Activated CD4-positive, alpha-beta T cell treated with anti-CD3 and anti-CD28 coated beads, Interleukin-2, amount 50 U/mL, for 1 hour (primary cell): ENCODE results near the gene TIMM23B.
"Not testable (repeated sequence)": the region's sequence is repeated elsewhere in the genome, so short reads cannot be mapped to it uniquely, and the experiment has no call there.

Experiments
- DNase-seq: peaks from one replicate; pipeline ENCODE4 v3.0.0-alpha.2; 2020

The TIMM23B gene

GRCh38 chr10:49941447-49942338, at the start of gene TIMM23B, which contains the start of gene PARG:
TIMM23B (plus strand) TSS chr10:49942053; CDS start chr10:49942195, 142 bp downstream.
PARG (minus strand) TSS chr10:49942027; CDS start chr10:49941725, 302 bp downstream.
- peak; percentile 74 for DNase-seq

- DNase-seq = not testable (repeated sequence)
These were observed 41.9 kb upstream of the TIMM23B start for GRCh38 chr10:49899999-49900398.

DNA sequence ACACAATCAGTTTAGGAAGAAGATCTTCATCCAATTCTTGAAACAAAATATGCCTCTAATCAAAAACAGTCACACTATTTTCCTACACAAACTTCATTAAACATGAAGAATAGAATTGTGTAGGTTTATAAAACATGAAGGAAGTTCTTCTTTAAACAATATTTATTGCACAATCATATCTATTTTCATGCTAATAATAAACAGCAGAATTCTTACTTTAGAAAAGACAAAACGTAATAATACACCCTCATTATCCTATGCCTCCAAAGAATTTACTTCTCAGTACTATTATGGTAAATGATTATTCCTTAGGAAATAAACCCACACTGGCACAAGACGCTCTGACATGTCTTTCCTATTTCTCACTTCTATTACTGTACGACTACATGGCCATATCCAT, 41.4 kb upstream of the TIMM23B start:
- DNase-seq = not testable (repeated sequence)

DNA sequence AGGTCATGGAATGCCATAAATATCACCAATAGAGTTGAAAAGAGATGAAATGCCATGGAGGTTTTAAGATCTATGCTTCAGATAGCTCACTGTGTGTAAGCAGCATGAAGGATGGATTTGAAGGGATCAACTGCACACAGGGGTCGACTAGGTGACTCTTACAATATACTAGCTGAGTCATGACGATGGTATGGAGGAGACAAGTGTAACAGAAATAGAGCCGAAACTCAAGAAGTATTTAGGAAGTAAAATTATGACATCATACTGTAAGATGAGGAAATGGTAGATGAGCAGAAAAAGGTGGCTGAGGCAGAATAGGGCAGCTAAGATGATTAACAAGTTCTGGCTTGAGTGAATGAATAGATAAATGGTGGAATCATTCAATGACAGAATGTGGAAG, 38.0 kb upstream of the TIMM23B start:
- DNase-seq = not testable (repeated sequence)

- not testable (repeated sequence) for DNase-seq
These were observed 33.4 kb upstream of the TIMM23B start for GRCh38 chr10:49908290-49909080.

GRCh38 chr10:49910295-49910694, 31.6 kb upstream of the TIMM23B start:
- DNase-seq = not testable (repeated sequence)

DNA sequence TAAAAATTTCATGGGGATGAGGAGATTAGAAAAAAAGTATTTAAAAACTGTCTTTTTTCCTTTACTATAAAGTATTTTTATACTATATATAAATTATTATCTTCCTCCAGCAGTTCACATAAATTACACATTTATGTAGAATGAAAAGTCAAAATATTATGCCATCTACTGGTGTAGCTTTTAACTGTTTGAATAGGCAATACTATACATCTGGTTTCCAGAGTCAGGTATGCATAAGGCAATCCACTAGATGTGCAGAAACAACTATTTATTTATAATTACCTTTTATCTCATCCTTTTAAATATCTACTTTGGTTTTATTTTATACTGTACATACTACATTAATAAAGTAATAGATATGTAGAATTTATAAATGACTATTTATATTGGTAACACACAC, 25.4 kb upstream of the TIMM23B start:
- not testable (repeated sequence) for DNase-seq

DNA sequence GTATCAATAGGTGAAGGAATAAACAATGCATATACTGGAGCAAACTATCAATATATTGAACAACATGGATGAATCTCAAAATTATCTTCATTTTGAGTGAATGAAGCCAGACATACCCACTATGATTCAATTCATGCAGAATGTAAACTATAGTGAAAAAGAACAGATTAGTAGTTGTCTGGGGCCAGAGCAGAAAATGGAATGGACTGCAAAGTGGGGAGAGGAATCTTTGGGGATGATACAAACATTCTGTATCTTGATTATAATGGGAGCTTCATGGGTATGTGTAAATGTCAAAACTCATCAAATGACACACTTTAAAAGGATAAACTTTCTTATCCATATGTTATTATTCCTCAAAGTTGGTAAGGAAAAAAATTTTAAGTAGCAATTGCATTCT, 23.9 kb upstream of the TIMM23B start:
- DNase-seq = not testable (repeated sequence)

DNA sequence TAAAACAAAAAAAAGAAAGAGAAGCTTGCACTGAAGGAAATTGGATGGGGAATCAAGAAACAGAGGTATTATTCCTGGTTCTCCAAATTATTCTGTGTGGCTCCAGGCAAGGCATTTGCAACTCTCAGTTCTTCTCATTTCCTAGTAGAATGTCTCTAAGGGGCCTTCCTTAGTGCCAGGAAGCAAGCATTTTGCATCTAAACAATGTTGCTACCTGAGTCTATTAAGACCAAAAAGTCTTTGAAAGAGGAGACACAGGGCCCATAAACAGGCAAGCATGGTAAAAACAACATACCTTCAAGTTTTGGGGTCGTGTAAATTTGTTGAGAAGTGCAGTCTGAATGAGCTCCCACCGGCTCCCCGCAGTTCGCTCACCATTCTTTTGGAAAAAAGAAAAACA, 19.8 kb upstream of the TIMM23B start:
- DNase-seq = not testable (repeated sequence)

DNA sequence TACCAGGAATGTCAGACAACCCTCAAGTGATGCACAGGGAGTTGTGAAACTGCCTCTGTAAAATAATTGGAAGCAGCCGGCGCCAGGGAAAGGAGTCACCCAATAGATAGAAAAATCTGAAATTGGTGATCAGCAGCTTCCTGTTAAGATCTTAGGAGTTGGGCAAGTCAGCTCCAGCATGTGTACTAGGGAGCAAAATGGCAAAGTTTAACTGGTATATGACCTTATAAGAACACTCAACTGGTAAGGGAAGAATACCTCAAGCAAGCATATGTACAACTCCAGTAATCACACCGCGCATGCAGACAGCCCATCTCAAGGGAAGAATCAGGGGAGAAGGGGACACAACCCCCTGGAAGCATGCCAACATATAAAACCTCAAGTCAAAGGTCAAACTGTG, 18.3 kb upstream of the TIMM23B start:
- not testable (repeated sequence) for DNase-seq

DNA sequence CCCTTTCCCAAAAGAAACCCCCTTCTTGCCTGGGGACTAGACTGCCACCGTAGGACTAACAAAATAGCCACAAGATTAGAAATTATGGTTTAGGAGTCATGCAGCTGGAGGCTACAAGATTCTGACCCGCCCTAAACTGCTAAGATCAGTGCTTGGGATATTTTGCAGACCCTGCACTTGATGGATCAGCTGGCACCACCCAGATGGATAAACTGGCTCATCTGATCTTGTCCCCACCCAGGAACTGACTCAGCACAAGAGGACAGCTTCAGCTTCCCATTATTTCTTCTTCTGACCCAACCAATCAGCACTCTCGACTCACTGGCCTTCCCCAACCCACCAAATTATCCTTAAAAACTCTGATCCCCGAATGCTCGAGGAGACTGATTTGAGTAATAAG, 10.6 kb upstream of the TIMM23B start:
- not testable (repeated sequence) for DNase-seq

GRCh38 chr10:49931959-49932728, 9.7 kb upstream of the TIMM23B start:
- not testable (repeated sequence) for DNase-seq

DNA sequence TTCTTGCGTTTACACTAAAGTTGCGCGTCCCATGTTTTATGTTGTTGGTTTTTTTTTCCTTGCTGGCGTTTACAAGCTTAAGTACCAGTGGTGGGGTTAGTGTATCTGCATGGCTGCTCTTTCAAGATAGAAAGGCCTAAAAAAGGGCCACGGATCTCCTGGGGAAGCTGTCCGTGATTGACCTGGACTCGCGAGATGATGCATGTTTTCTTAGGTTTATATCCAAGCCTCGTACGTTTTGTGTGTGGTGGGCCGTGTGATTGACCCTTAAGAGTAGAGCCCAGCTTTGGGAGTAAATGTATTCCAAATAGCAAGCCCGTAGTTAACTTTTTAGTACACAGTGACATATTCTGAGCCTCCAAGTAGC, 469 bp downstream of the TIMM23B start:
- not testable (repeated sequence) for DNase-seq

DNA sequence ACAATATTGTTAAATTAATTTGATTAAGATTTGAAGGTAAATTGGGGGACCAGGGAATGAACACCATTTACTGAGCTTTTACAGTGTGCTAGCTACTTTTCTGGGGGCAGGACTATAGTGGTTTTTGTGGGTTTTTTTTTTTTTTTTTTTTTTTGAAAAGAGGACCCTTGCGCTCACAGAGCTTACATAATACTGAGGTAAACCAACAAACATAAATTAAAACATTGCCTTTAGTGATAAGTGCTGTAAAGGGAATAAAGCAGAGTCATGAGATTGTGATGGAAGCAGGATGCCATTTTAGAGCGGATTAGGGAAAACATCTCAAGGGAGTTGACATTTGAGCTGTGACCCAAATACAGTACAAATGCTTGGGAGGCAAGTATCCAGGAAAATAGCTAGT, 1.8 kb downstream of the TIMM23B start:
- DNase-seq = not testable (repeated sequence)

GRCh38 chr10:49948142-49948541, 6.3 kb downstream of the TIMM23B start:
- not testable (repeated sequence) for DNase-seq

- DNase-seq = not testable (repeated sequence)
These were observed 6.9 kb downstream of the TIMM23B start for GRCh38 chr10:49948737-49949136.

DNA sequence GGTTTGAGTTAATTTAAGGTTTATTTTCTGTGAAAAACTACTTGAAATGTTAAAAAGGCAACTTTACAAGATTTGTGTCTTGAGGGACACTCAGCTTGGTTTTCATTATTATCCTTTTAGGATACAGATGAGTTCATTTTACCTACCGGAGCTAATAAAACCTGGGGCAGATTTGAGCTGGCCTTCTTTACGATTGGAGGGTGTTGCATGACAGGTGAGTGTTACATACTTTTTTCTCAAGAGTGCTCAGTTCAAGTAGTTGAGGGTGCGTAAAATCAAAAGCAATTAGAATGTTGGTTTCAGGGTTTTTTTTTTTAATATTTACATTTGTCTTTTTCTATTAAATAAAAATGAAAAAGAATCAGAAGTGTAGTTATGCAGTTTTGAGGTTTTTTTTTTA, 10.2 kb downstream of the TIMM23B start:
- not testable (repeated sequence) for DNase-seq

- not testable (repeated sequence) for DNase-seq
These were observed 11.3 kb downstream of the TIMM23B start for GRCh38 chr10:49953122-49953521.

GRCh38 chr10:49970331-49970857, 28.5 kb downstream of the TIMM23B start:
- DNase-seq = not testable (repeated sequence)

DNA sequence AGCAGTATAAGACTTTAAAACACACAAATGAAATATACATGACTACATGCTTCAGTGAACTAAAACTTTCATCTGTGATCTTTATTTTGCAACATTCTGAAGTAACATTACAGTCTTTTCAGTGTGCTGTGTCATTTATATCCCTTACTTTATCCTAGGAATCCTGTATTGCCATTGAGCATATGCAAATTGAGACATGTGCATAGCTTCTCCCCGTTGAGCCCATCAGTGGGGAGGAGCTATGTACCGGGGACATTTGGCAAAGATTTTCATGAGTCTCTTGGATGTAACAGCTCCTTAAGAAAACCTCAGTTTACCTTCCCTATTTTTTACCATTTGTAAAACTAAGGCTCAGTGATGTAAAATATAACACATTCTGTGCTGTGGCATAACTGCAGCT, 29.6 kb downstream of the TIMM23B start:
- DNase-seq = not testable (repeated sequence)

GRCh38 chr10:49972094-49972493, 30.2 kb downstream of the TIMM23B start:
- DNase-seq = not testable (repeated sequence)

DNA sequence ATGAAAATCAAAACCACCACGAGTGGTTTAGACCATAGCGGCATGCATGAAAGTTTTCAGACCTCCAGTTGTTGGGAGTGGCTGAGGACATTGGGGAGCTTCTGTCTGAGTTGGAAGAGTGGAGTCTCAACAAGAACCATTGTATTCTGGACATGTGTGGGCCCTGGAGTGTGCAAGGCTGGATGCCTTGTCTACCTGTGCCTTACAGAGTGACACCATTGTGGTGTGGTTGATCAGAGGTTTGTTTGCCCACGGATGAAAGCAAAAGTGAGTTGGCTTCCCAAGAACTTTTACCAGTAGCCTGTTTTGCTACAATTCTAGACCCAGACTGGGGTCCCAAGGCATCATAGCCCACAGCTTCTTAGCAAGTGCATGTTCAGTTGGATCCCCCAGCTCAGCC, 35.9 kb downstream of the TIMM23B start:
- DNase-seq = not testable (repeated sequence)
